ENCODE results near the gene GNG7. TPM values are rescaled to one million over a fixed set of nuclear protein-coding genes. Genes with fewer than 3 reads are reported as not detected.
A peak's percentile ranks its signal among the peaks of the same experiment; 100 is the strongest.
"Not testable (repeated sequence)": the region's sequence is repeated elsewhere in the genome, so short reads cannot be mapped to it uniquely, and the experiment has no call there.

GNG7 gene
- total RNA-seq, 1 donor = 0.45 TPM

DNA sequence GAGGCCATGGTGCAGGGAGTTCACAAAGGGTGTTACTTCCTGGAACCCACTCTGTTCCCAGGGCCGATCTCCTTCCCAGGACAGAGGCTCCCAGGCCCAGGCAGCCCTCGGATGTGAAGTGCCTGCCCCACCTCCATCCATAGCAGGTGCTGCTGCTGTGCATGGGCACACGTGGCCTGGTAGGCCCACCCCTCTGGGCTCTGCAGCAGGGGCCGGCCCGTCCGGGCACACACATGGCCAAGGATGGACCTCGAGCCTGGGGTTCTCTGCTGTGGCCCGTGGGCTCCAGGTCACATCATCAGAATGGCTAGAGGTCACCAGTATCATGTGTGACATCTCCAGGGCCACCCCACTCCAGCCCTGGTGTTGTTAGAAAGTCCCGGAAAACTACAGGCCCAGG, 154.8 kb downstream of the GNG7 start:
- DNase-seq (ENCODE audit: low read depth) = no peak
- TF ChIP-seq CTCF (IDR thresholded peaks at IDR 0.05; ENCODE audit: insufficient read depth, low read length) = no peak
- H3K4me3 ChIP-seq (ENCODE audit: low read depth, low read length) = no peak overlapping the region

DNA sequence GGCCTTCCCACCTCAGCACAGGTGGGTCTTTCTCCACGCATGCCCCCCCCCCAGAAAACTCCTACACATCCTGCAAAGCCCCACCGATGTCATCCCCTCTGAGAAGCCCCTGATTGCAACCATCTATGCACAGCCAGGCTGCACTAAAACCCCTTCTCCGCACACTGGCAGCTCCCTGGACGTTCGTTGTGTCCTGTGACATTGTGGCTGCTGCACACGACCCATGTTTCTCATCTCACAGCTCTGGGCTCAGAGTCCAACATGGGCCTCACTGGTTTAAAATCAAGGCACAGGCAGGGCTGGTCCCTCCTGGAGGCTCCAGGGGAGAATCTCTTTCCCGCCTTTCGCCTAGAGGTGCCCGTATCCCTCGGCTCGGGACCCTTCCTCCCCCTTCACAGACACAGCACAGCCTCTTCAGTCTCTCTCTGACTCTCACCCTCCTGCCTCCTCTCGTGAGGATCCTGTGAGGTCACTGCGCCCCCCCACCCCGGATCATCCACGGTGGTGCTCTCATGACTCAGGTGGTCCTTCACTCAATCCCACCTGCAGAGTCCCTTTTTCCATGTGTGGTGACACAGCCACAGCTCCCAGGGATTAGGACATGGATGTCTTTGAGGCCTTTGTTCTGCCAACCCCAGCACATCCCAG, 155.3 kb downstream of the GNG7 start:
- no peak for DNase-seq (ENCODE audit: low read depth)
- H3K4me3 ChIP-seq (ENCODE audit: low read depth, low read length) = no peak overlapping the region
- TF ChIP-seq CTCF (IDR thresholded peaks at IDR 0.05; ENCODE audit: insufficient read depth, low read length) = no peak

GRCh38 chr19:2546128-2547032, 156.1 kb downstream of the GNG7 start:
- no peak for TF ChIP-seq CTCF (IDR thresholded peaks at IDR 0.05; ENCODE audit: insufficient read depth, low read length)
- H3K4me3 ChIP-seq (ENCODE audit: low read depth, low read length) = no peak overlapping the region
- DNase-seq (ENCODE audit: low read depth) = no peak

DNA sequence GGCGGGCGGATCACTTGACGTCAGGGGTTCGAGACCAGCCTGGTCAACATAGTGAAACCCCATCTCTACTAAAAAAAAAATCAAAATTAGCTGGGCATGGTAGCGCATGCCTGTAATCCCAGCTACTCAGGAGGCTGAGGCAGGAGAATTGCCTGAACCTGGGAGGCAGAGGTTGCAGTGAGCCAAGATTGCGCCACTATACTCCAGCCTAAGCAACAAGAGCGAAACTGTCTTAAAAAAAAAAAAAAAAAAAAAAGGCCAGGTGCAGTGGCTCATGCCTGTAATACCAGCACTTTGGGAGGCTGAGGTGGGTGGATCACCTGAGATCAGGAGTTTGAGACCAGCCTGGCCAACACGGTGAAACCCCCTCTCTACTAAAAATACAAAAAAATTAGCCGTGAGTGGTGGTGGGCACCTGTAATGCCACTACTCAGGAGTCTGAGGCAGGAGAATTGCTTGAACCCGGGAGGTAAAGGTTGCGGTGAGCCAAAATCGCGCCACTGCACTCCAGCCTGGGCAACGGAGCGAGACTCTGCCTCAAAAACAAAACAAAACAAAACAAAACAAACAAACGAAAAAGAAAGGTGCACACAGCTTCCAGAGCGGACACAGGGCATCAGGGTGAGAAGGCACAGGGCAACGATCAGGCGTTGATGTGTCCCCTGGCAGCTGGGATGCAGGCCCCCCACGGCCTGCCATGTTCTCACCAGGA, 156.9 kb downstream of the GNG7 start:
- H3K4me3 ChIP-seq (ENCODE audit: low read depth, low read length); DNase-seq (ENCODE audit: low read depth): not testable (repeated sequence)

DNA sequence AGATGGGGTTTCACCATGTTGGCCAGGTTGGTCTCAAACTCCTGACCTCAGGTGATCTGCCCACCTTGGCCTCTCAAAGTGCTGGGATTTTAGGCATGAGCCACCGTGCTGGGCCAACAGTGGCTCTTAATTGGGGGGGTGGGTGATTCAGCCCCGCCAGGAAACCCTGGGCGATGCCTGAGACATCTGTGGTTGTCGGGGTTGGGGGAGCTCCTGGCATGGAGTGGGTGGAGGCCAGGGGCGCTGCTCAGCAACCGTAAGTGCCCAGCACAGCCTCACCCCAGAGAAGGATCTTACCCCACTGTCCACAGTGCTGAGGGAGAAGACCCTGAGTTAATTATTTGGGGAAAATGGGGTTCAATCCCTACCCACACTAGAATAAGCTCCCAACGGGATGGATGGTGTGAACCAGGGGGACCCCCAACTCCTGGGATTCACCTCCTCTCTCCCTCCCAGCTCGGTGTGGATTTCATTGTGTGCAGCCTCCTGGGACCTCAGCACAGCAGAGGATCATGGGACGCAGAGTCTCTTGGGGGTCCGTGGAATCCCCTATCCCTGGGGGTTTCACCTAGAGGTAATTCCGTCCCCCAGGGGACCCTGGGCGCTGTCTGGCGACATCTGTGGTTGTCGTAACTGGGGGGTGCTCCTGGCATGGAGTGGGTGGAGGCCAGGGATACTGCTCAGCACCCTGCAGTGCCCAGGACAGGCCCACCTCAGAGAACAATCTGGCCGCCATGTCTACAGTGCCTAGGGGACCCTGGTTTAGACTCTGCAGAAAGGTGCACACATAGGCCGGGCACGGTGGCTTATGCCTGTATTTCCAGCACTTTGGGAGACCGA, 157.7 kb downstream of the GNG7 start:
- DNase-seq (ENCODE audit: low read depth) = no peak
- no peak for TF ChIP-seq CTCF (IDR thresholded peaks at IDR 0.05; ENCODE audit: insufficient read depth, low read length)
- H3K4me3 ChIP-seq (ENCODE audit: low read depth, low read length) = no peak overlapping the region

GRCh38 chr19:2543463-2544442, 158.7 kb downstream of the GNG7 start:
- peak; percentile 96 for DNase-seq (ENCODE audit: low read depth)
- peak; percentile 45 for TF ChIP-seq CTCF (IDR thresholded peaks at IDR 0.05; ENCODE audit: insufficient read depth, low read length)
- H3K4me3 ChIP-seq (ENCODE audit: low read depth, low read length) = peak overlapping the region; percentile 31

- not testable (repeated sequence) for DNase-seq (ENCODE audit: low read depth); H3K4me3 ChIP-seq (ENCODE audit: low read depth, low read length)
Observed at GRCh38 chr19:2543072-2543462, 159.4 kb downstream of the GNG7 start.

All from fibroblast of the aortic adventitia (primary cell).